Lower lobe of right lung (tissue), 2 donors: ENCODE measurements around the gene SLC19A1. TPM values are rescaled to one million over a fixed set of nuclear protein-coding genes. Genes with fewer than 3 reads are reported as not detected.

Experiments
- ATAC-seq, 2 donors: fragments of 200-7000 bp; cut with Tn5 transposase; one replicate each; pipeline ENCODE4 v1.9.1; 2020 to 2022; ENCODE audit warnings: mild to moderate bottlenecking in 2 of 2, moderate library complexity in 2 of 2
- DNase-seq: peaks from one replicate; pipeline ENCODE4 v3.0.0-alpha.2; 2020
- H3K27ac ChIP-seq: fragments of 200-600 bp; one replicate; pipeline ENCODE4 v1.8.0; 2022
- H3K27me3 ChIP-seq: fragments of 200-600 bp; one replicate; pipeline ENCODE4 v1.8.0; 2022; ENCODE audit warnings: low read depth
- H3K36me3 ChIP-seq: fragments of 200-600 bp; one replicate; pipeline ENCODE4 v1.8.0; 2022; ENCODE audit warnings: mild to moderate bottlenecking
- H3K4me1 ChIP-seq: fragments of 200-600 bp; one replicate; pipeline ENCODE4 v1.8.0; 2022
- H3K4me3 ChIP-seq: fragments of 200-600 bp; one replicate; pipeline ENCODE4 v1.8.0; 2022; ENCODE audit warnings: mild to moderate bottlenecking
- H3K9me3 ChIP-seq: fragments of 200-600 bp; one replicate; pipeline ENCODE4 v1.8.0; 2022
- CTCF ChIP-seq: fragments of 200-600 bp; IDR thresholded peaks from one replicate; pipeline ENCODE4 v1.8.0; 2022; ENCODE audit warnings: antibody characterized with exemption, mild to moderate bottlenecking
- intact Hi-C: fragments of 100-400 bp; cut with DNase I; formaldehyde crosslinking; loops from one replicate; pipeline ENCODE4 v1.11.0; 2022
- total RNA-seq: library from RNA; stranded (reverse); fragmentation: NEBNext Ultra II Directional; extraction: Animal tissue kit (Norgen Biotek cat#: 25700); gene quantifications from one replicate; pipeline ENCODE4 v1.2.1, GENCODE V29; 2021
- donor health status: DM: no; HTN: yes; CAD: no; lungs with severe emphysema.

The SLC19A1 gene
- total RNA-seq, 1 donor from 2014 or later: 50.7 TPM

DNA sequence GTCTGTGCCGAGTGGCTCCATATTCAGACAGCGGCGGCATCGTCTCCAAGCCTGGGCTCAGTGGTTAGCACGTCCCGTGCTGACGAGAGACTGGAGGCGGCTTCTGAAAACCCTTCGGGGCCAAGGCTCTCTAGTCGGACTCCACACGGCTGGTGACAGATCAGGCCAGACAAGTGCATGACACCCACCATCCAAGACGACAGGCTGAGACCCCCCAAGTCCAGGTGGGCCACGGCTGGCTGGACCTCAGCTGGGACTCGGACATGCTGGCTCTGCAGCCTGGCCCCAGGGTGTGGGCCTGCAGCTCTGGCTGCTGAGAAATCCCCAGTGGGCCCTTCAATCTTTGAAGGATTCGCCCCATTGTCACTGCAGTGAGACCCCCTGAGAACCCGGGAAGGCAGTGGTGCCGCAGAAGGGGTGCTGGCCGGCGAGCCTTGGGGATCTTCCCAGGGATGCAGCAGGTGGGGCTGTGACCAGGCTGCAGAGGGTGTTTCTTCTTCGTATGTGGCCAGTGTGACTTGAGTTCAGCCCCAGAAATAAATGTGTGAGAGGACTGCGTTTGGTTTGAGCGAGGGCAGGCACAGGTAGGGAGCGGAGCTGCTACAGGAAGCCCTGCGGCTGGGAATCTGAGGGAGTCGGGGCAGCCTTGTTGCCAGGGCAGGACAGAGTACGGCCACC, 15.9 kb upstream of the SLC19A1 start:
- Histone ChIP-seq H3K36me3 (no peaks in the 10 kb centered on the region), H3K4me3 (no peak overlapping the region), H3K9me3 (no peaks in the 10 kb centered on the region), H3K27me3 (no peaks in the 10 kb centered on the region), H3K27ac (no peak overlapping the region), H3K4me1 (peaks cover 5% of the 10 kb centered on the region)
- no peak for TF ChIP-seq CTCF
- ATAC-seq (no peak), DNase-seq (peak; percentile 36)
- intact Hi-C loops: no loop called here

DNA sequence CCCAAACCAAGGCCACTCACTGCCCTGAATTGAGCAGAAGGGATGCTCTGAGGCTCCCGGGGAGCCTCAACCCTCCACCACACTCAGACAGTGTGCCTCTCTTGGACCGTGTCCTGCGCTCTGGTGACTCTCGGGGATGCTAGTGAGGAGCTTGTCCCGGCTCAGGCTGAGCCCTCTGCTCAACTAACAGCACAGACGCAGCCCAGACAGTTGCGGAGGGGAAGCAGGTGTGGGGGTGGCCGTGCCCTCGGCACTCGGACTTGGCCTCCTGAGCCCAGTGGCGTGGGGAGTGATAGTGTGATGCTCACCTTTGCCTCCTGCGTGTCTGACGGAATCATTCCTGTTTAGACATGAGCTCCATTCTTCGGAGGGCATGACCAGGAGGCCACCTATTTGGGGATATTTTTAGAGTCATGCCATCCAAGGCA, 15.4 kb upstream of the SLC19A1 start:
- no peak for TF ChIP-seq CTCF
- no peak for DNase-seq
- intact Hi-C loops: no loop called here
- Histone ChIP-seq H3K4me3 (no peak overlapping the region), H3K27me3 (no peaks in the 10 kb centered on the region), H3K27ac (no peak overlapping the region), H3K36me3 (no peaks in the 10 kb centered on the region), H3K9me3 (no peaks in the 10 kb centered on the region), H3K4me1 (peaks cover 5% of the 10 kb centered on the region)
- no peak for ATAC-seq

DNA sequence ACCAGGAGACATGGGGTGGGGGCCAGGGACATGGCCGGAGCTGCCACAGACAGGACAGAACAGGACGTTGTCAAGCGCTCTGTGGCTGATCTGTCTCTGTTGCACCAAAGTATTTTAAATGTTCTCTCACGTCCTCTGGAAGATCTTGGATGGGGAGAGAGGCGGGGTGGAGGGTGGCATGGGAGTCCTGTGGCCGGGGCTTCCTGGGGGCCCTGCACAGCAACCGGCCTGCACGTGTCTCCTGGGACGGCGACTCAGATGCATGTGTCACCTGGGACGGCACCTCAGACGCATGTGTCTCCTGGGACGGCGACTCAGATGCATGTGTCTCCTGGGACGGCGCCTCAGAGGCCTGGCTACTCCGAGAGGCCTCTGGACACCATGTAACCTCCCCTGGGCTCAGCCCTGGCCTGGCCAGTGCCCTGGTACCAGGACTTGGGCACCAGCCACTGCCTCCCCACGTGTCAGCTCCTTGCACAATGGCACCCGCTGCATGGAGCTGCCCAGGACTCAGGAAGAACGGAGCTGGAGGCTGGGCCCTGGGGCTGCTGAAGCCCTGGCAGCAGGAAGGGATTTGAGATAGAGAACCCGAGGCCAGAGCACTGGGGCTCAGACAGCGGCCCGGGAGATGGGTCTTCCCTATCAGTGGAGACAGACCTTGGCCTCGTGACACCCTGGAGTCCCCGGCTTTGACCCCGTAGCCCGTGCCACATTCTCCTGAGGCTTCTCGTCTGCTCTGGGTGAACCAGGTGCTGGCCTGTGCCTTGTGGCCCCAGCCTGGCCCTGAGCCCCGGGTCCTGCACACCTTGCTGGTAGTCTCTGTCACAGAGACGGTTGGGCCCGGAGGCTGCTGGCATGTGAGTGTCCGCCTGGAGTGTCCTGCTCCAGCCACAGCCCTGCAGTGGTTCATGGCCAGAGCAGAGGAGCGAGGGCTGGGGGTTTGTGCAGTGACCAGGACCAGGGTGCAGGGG, 14.7 kb upstream of the SLC19A1 start:
- Histone ChIP-seq H3K4me1 (peaks cover 8% of the 10 kb centered on the region), H3K27ac (no peak overlapping the region), H3K27me3 (no peaks in the 10 kb centered on the region), H3K9me3 (no peaks in the 10 kb centered on the region), H3K36me3 (no peaks in the 10 kb centered on the region), H3K4me3 (no peak overlapping the region)
- peak; percentile 2 to 20 for ATAC-seq
- no peak for TF ChIP-seq CTCF
- intact Hi-C loops: no loop called here
- peak; percentile 51 for DNase-seq

DNA sequence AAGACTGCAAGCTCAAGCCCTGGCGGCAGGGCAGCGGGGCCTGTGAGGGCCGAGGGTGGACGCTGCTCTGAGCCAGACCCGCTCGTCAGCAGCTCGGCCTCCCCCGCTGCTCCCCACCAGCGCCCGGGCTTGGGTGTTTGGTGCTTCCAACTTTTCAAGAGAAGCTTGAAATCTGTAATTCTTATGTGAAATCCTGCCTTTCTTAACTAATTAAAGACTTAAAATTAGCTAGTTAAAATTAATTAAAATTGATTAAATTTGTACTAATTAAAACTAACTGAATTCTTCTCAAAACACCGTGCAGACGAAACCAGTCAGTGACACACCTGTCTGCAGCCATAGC, 14.0 kb upstream of the SLC19A1 start:
- peaks cover 15% of the 10 kb centered on the region for H3K4me1 ChIP-seq
- peak; percentile 15 for TF ChIP-seq CTCF
- H3K27me3 ChIP-seq: no peaks in the 10 kb centered on the region
- H3K4me3 ChIP-seq: peak overlapping the region; percentile 59
- intact Hi-C loops: no loop called here
- no peaks in the 10 kb centered on the region for H3K9me3 ChIP-seq
- H3K36me3 ChIP-seq: no peaks in the 10 kb centered on the region
- DNase-seq (no peak), ATAC-seq (no peak)
- peak overlapping the region; percentile 77 for H3K27ac ChIP-seq

GRCh38 chr21:45555557-45556301, 13.5 kb upstream of the SLC19A1 start:
- H3K9me3 ChIP-seq: no peaks in the 10 kb centered on the region
- no peaks in the 10 kb centered on the region for H3K27me3 ChIP-seq
- intact Hi-C loops: no loop called here
- no peaks in the 10 kb centered on the region for H3K36me3 ChIP-seq
- DNase-seq (peak; percentile 85), ATAC-seq (peak; percentile 17 to 87)
- H3K27ac ChIP-seq: peak overlapping the region; percentile 77
- peaks cover 19% of the 10 kb centered on the region for H3K4me1 ChIP-seq
- peak; percentile 59 for TF ChIP-seq CTCF
- H3K4me3 ChIP-seq: peak overlapping the region; percentile 59
